ENCODE measurements around the gene ARPC2.

The ARPC2 gene

DNA sequence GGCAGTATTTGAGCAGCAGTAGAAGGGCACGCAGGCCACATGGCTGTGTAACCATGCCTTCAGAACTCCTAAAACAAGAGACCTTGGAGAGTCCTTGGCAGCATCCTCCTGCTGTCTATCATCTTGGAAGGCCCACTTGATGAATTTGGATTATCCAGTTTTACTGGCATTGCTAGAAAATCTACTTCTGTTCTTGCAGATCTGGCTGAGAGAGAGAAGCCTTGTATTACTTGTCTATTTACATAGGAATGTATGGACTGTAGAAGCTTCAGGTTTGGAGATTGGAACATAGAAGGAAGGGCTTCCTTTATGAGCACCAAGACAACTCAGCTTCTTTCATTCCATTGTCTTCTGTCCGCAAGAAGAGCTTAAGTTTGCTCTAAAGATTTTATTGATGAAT lies 27.7 kb downstream of the ARPC2 start:
- no peak overlapping the region for H3K4me3 ChIP-seq (ENCODE audit: low read length in 2 of 2)
- no peak overlapping the region for H3K23ac ChIP-seq (ENCODE audit: low read depth, low read length, poor library complexity)
- H3K4me2 ChIP-seq (ENCODE audit: insufficient read depth, low read length, poor library complexity, severe bottlenecking): no peak overlapping the region
- H3K14ac ChIP-seq (ENCODE audit: low read length): no peak overlapping the region
- no CpG with 5 or more reads among the region's 2 CpGs for WGBS, 2 donors (ENCODE audit: extremely low coverage in 2 of 2, insufficient read length in 2 of 2, insufficient replicate concordance in 1 of 2)
- H3K27me3 ChIP-seq (ENCODE audit: control insufficient read depth in 3 of 3, insufficient read depth in 3 of 3, low read depth in 1 of 3, low read length in 3 of 3): no peaks in the 10 kb centered on the region
- no peak overlapping the region for H2BK120ac ChIP-seq (ENCODE audit: low read depth, low read length)
- no peak overlapping the region for H3K4ac ChIP-seq (ENCODE audit: low read length)
- DNase-seq (ENCODE audit: low spot score): no peak
- H2AFZ ChIP-seq (ENCODE audit: low read length): no peak overlapping the region
- H4K91ac ChIP-seq (ENCODE audit: low read depth, low read length, poor library complexity): no peak overlapping the region
- peaks cover 38 to 96% of the 10 kb centered on the region in 2 donors for H3K36me3 ChIP-seq (replicated peaks in 1 of 2; ENCODE audit: control insufficient read depth in 2 of 2, insufficient read depth in 2 of 2, low read length in 2 of 2)
- no peak overlapping the region for H3K9ac ChIP-seq (ENCODE audit: low read depth, low read length, poor library complexity)
- no peak overlapping the region for H2AK5ac ChIP-seq (ENCODE audit: low read depth, low read length)
- no peak overlapping the region for H3K27ac ChIP-seq (replicated peaks; ENCODE audit: low read length)
- no peak overlapping the region for H2BK5ac ChIP-seq (ENCODE audit: low read length)
- no peak overlapping the region for H3K18ac ChIP-seq (ENCODE audit: low read length)
- H3K9me3 ChIP-seq (replicated peaks in 1 of 2; ENCODE audit: control insufficient read depth in 2 of 2, insufficient read depth in 1 of 2, low read depth in 1 of 2, low read length in 2 of 2): no peaks in the 10 kb centered on the region
- H2BK12ac ChIP-seq (ENCODE audit: low read length): no peak overlapping the region
- H3K4me1 ChIP-seq (ENCODE audit: control insufficient read depth in 2 of 2, insufficient read depth in 1 of 2, low read depth in 1 of 2, low read length in 2 of 2): no peaks in the 10 kb centered on the region
- H4K8ac ChIP-seq (ENCODE audit: low read depth, low read length): no peak overlapping the region
- H2BK15ac ChIP-seq (ENCODE audit: low read length): no peak overlapping the region
- H3K79me1 ChIP-seq (ENCODE audit: low read depth, low read length): no peaks in the 10 kb centered on the region

DNA sequence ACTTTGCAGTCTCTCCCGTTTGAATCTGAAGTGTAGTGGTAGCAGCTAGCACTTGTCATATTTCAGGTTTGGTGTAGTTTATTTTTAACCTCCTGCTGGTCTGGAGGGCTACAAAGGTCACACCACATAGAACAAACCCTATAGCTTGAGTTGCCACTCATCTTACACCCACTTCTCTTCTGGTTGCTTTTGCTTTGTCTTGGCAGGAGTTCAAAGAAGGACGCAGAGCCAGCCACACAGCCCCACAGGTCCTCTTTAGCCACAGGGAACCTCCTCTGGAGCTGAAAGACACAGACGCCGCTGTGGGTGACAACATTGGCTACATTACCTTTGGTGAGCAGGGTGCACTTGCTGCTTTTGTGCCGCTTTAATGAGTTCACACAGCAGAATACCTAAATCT lies 28.2 kb downstream of the ARPC2 start:
- Histone ChIP-seq H2AK5ac (ENCODE audit: low read depth, low read length) (no peak overlapping the region), H3K27me3 (ENCODE audit: control insufficient read depth in 3 of 3, insufficient read depth in 3 of 3, low read depth in 1 of 3, low read length in 3 of 3) (no peaks in the 10 kb centered on the region), H3K27ac (replicated peaks; ENCODE audit: low read length) (no peak overlapping the region), H3K23ac (ENCODE audit: low read depth, low read length, poor library complexity) (no peak overlapping the region), H4K91ac (ENCODE audit: low read depth, low read length, poor library complexity) (no peak overlapping the region), H2AFZ (ENCODE audit: low read length) (no peak overlapping the region), H3K4me2 (ENCODE audit: insufficient read depth, low read length, poor library complexity, severe bottlenecking) (no peak overlapping the region), H3K14ac (ENCODE audit: low read length) (no peak overlapping the region), H2BK12ac (ENCODE audit: low read length) (no peak overlapping the region), H3K9me3 (replicated peaks in 1 of 2; ENCODE audit: control insufficient read depth in 2 of 2, insufficient read depth in 1 of 2, low read depth in 1 of 2, low read length in 2 of 2) (no peaks in the 10 kb centered on the region), H4K8ac (ENCODE audit: low read depth, low read length) (no peak overlapping the region), H2BK120ac (ENCODE audit: low read depth, low read length) (no peak overlapping the region), H3K4ac (ENCODE audit: low read length) (no peak overlapping the region), H3K9ac (ENCODE audit: low read depth, low read length, poor library complexity) (no peak overlapping the region), H3K4me3 (ENCODE audit: low read length in 2 of 2) (no peak overlapping the region), H2BK15ac (ENCODE audit: low read length) (no peak overlapping the region), H3K79me1 (ENCODE audit: low read depth, low read length) (no peaks in the 10 kb centered on the region), H3K18ac (ENCODE audit: low read length) (no peak overlapping the region), H2BK5ac (ENCODE audit: low read length) (no peak overlapping the region), H3K36me3 (replicated peaks in 1 of 2; ENCODE audit: control insufficient read depth in 2 of 2, insufficient read depth in 2 of 2, low read length in 2 of 2) (peaks cover 43 to 98% of the 10 kb centered on the region in 2 donors), H3K4me1 (ENCODE audit: control insufficient read depth in 2 of 2, insufficient read depth in 1 of 2, low read depth in 1 of 2, low read length in 2 of 2) (no peaks in the 10 kb centered on the region)
- no peak for DNase-seq (ENCODE audit: low spot score)
- no CpG with 5 or more reads among the region's 5 CpGs for WGBS, 2 donors (ENCODE audit: extremely low coverage in 2 of 2, insufficient read length in 2 of 2, insufficient replicate concordance in 1 of 2)

DNA sequence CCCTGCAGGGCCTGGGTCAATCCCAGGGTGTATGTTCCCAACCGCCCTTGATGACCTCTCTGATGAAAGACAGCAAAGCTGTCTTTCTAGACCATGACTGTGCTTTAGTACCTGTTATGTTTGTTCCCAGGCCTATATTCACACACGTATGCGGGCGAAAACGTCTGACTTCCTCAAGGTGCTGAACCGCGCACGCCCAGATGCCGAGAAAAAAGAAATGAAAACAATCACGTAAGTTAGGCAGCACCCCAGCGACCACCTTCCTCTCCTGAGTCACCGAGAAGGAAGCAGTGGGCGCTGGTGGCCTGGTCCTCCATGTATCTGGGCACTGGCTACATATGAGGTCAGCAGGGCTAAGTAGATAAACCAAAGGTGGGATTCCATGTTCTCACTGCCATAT lies 32.7 kb downstream of the ARPC2 start:
- Histone ChIP-seq H3K4me3 (ENCODE audit: low read length in 2 of 2) (no peak overlapping the region), H2BK120ac (ENCODE audit: low read depth, low read length) (no peak overlapping the region), H4K8ac (ENCODE audit: low read depth, low read length) (no peak overlapping the region), H2AK5ac (ENCODE audit: low read depth, low read length) (no peak overlapping the region), H3K4me1 (ENCODE audit: control insufficient read depth in 2 of 2, insufficient read depth in 1 of 2, low read depth in 1 of 2, low read length in 2 of 2) (no peaks in the 10 kb centered on the region), H2BK15ac (ENCODE audit: low read length) (no peak overlapping the region), H3K23ac (ENCODE audit: low read depth, low read length, poor library complexity) (no peak overlapping the region), H3K36me3 (replicated peaks in 1 of 2; ENCODE audit: control insufficient read depth in 2 of 2, insufficient read depth in 2 of 2, low read length in 2 of 2) (peaks cover 55 to 99% of the 10 kb centered on the region in 2 donors), H2AFZ (ENCODE audit: low read length) (no peak overlapping the region), H3K27ac (replicated peaks; ENCODE audit: low read length) (no peak overlapping the region), H3K14ac (ENCODE audit: low read length) (no peak overlapping the region), H4K91ac (ENCODE audit: low read depth, low read length, poor library complexity) (no peak overlapping the region), H3K79me1 (ENCODE audit: low read depth, low read length) (no peaks in the 10 kb centered on the region), H3K4me2 (ENCODE audit: insufficient read depth, low read length, poor library complexity, severe bottlenecking) (no peak overlapping the region), H3K9ac (ENCODE audit: low read depth, low read length, poor library complexity) (no peak overlapping the region), H2BK12ac (ENCODE audit: low read length) (no peak overlapping the region), H2BK5ac (ENCODE audit: low read length) (no peak overlapping the region), H3K18ac (ENCODE audit: low read length) (no peak overlapping the region), H3K27me3 (ENCODE audit: control insufficient read depth in 3 of 3, insufficient read depth in 3 of 3, low read depth in 1 of 3, low read length in 3 of 3) (no peaks in the 10 kb centered on the region), H3K9me3 (replicated peaks in 1 of 2; ENCODE audit: control insufficient read depth in 2 of 2, insufficient read depth in 1 of 2, low read depth in 1 of 2, low read length in 2 of 2) (no peaks in the 10 kb centered on the region), H3K4ac (ENCODE audit: low read length) (no peak overlapping the region)
- no peak for DNase-seq (ENCODE audit: low spot score)
- WGBS, 2 donors (ENCODE audit: extremely low coverage in 2 of 2, insufficient read length in 2 of 2, insufficient replicate concordance in 1 of 2): no CpG with 5 or more reads among the region's 13 CpGs

DNA sequence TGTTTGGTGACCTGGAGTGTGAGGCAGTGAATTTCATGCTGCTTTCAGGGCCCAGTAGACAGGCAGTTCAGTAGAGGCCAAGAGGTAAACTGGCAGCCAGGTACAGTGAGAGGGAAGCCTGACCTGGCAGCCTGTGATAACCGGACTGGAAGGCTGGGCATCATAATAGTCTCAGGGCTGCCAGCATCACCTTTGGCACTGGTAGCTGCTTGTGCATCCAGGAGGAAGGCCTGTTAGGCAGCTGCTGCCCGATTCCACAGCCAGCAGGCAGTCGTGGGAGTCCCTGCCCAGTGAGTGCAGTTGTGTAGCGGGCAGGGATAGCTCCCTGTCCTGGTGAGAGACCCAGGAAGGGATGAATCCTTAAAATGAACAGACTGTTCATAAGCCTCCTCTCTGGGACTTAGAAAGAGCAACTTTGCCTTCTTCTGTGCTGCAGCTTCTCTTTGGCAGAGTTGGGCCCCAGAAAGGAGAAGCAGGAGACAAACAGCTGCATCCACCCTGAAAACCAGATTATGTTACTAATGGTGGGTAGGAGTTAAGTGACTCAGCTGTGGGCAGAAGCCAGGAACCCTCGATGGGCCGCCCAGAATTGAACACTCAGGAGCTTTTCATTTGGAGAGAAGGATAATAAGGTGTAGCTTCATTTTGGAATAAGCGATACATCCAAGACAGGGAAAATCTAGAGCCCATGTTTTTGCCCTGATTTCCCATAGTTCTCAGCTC lies 35.7 kb downstream of the ARPC2 start:
- Histone ChIP-seq H3K79me1 (ENCODE audit: low read depth, low read length) (no peaks in the 10 kb centered on the region), H2BK12ac (ENCODE audit: low read length) (no peak overlapping the region), H3K4me3 (ENCODE audit: low read length in 2 of 2) (no peak overlapping the region), H4K8ac (ENCODE audit: low read depth, low read length) (no peak overlapping the region), H2BK15ac (ENCODE audit: low read length) (no peak overlapping the region), H3K36me3 (replicated peaks in 1 of 2; ENCODE audit: control insufficient read depth in 2 of 2, insufficient read depth in 2 of 2, low read length in 2 of 2) (peaks cover 48 to 90% of the 10 kb centered on the region in 2 donors), H3K9ac (ENCODE audit: low read depth, low read length, poor library complexity) (no peak overlapping the region), H3K9me3 (replicated peaks in 1 of 2; ENCODE audit: control insufficient read depth in 2 of 2, insufficient read depth in 1 of 2, low read depth in 1 of 2, low read length in 2 of 2) (no peaks in the 10 kb centered on the region), H3K4ac (ENCODE audit: low read length) (no peak overlapping the region), H3K4me1 (ENCODE audit: control insufficient read depth in 2 of 2, insufficient read depth in 1 of 2, low read depth in 1 of 2, low read length in 2 of 2) (no peaks in the 10 kb centered on the region), H2AFZ (ENCODE audit: low read length) (no peak overlapping the region), H2BK120ac (ENCODE audit: low read depth, low read length) (no peak overlapping the region), H2BK5ac (ENCODE audit: low read length) (no peak overlapping the region), H3K23ac (ENCODE audit: low read depth, low read length, poor library complexity) (no peak overlapping the region), H3K18ac (ENCODE audit: low read length) (no peak overlapping the region), H3K4me2 (ENCODE audit: insufficient read depth, low read length, poor library complexity, severe bottlenecking) (no peak overlapping the region), H2AK5ac (ENCODE audit: low read depth, low read length) (no peak overlapping the region), H3K14ac (ENCODE audit: low read length) (no peak overlapping the region), H3K27ac (replicated peaks; ENCODE audit: low read length) (no peak overlapping the region), H4K91ac (ENCODE audit: low read depth, low read length, poor library complexity) (no peak overlapping the region), H3K27me3 (ENCODE audit: control insufficient read depth in 3 of 3, insufficient read depth in 3 of 3, low read depth in 1 of 3, low read length in 3 of 3) (no peaks in the 10 kb centered on the region)
- WGBS, 2 donors (ENCODE audit: extremely low coverage in 2 of 2, insufficient read length in 2 of 2, insufficient replicate concordance in 1 of 2): no CpG with 5 or more reads among the region's 7 CpGs
- DNase-seq (ENCODE audit: low spot score): no peak

All from neuronal stem cell (in vitro differentiated cells).